ENCODE data around the gene SUPT5H. TPM values are rescaled to one million over a fixed set of nuclear protein-coding genes. Genes with fewer than 3 reads are reported as not detected.

SUPT5H gene
- total and polyA plus RNA-seq, 2 of the 13 experiments (the other 11 are each of a cell fraction or from before 2014, with no cell fraction given), result 48.2 to 51.7 TPM

- TF ChIP-seq MTERF4 (CRISPR knock-in tag; IDR thresholded peaks at IDR 0.05) (peak; percentile 84), CBFB (CRISPR knock-in tag; IDR thresholded peaks at IDR 0.05) (no peak), ATF7-NPFF (CRISPR knock-in tag; IDR thresholded peaks at IDR 0.05; ENCODE audit: low read depth) (peak; percentile 100), ETV6 (CRISPR knock-in tag; conservative IDR thresholded peaks at IDR 0.05) (peak; percentile 89), ZNF691 (CRISPR knock-in tag; IDR thresholded peaks at IDR 0.05; ENCODE audit: borderline replicate concordance, low read depth) (peak; percentile 94; the same call in 1 of the 2 replicates), HMG20A (CRISPR knock-in tag; IDR thresholded peaks at IDR 0.05; ENCODE audit: borderline replicate concordance) (no peak), SNAI1 (CRISPR knock-in tag; IDR thresholded peaks at IDR 0.05; ENCODE audit: borderline replicate concordance) (0 out of 2 replicates have a peak, but pooled peaks have one; percentile 40), ZZZ3 (CRISPR knock-in tag; IDR thresholded peaks at IDR 0.05; ENCODE audit: borderline replicate concordance) (peak; percentile 70), AHDC1 (CRISPR knock-in tag; IDR thresholded peaks at IDR 0.05; ENCODE audit: borderline replicate concordance) (peak; percentile 18; the same call in 1 of the 2 replicates), JUND (CRISPR knock-in tag; IDR thresholded peaks at IDR 0.05) (0 out of 2 replicates have a peak, but pooled peaks have one; percentile 34), ZNF598 (CRISPR knock-in tag; IDR thresholded peaks at IDR 0.05; ENCODE audit: borderline replicate concordance) (peak; percentile 94), MEF2D (CRISPR knock-in tag; IDR thresholded peaks at IDR 0.05) (0 out of 2 replicates have a peak, but pooled peaks have one; percentile 59), FOXM1 (CRISPR knock-in tag; IDR thresholded peaks at IDR 0.05) (peak; percentile 91; the same call in 1 of the 2 replicates), ZNF709 (CRISPR knock-in tag; IDR thresholded peaks at IDR 0.05) (peak; percentile 99), NFRKB (IDR thresholded peaks at IDR 0.05) (no peak), ZFYVE20 (CRISPR knock-in tag; IDR thresholded peaks at IDR 0.05; ENCODE audit: borderline replicate concordance, low read depth) (peak; percentile 99), ZNF776 (CRISPR knock-in tag; IDR thresholded peaks at IDR 0.05) (peak; percentile 100; the same call in 1 of the 2 replicates), THAP7 (CRISPR knock-in tag; IDR thresholded peaks at IDR 0.05) (peak; percentile 97)
Observed at GRCh38 chr19:39502640-39503417, 57.4 kb downstream of the SUPT5H start (continued).
